Esophagus (tissue), 2 donors: Measurements from ENCODE around the gene ULK2. TPM values are rescaled to one million over a fixed set of nuclear protein-coding genes. Genes with fewer than 3 reads are reported as not detected.

Experiments used
- H3K27ac ChIP-seq, 2 donors: one replicate each; pipeline ENCODE4 v1.5.1; 2013; ENCODE audit warnings: low read depth in 2 of 2, mild to moderate bottlenecking in 2 of 2, inconsistent platforms in 1 of 2, low read length in 1 of 2, moderate library complexity in 1 of 2
- H3K27me3 ChIP-seq, 2 donors: one replicate each; pipeline ENCODE4 v1.6.1; 2013; ENCODE audit warnings: low read length in 2 of 2, control low read depth in 1 of 2, mild to moderate bottlenecking in 1 of 2; ENCODE audit not compliant: insufficient read depth in 2 of 2, control insufficient read depth in 1 of 2
- H3K36me3 ChIP-seq, 2 donors: one replicate each; pipeline ENCODE4 v1.6.1; 2013; ENCODE audit warnings: low read length in 1 of 2; ENCODE audit not compliant: control insufficient read depth in 2 of 2, insufficient read depth in 2 of 2
- H3K4me1 ChIP-seq, 2 donors: one replicate each; pipeline ENCODE4 v1.6.1; 2013; ENCODE audit warnings: low read length in 1 of 2; ENCODE audit not compliant: control insufficient read depth in 2 of 2, insufficient read depth in 2 of 2
- H3K4me3 ChIP-seq, 2 donors: one replicate each; pipeline ENCODE4 v1.5.1; 2013; ENCODE audit warnings: low read length in 2 of 2, mild to moderate bottlenecking in 2 of 2, low read depth in 1 of 2, moderate library complexity in 1 of 2
- H3K9me3 ChIP-seq, 2 donors: one replicate each; pipeline ENCODE4 v1.6.1; 2013; ENCODE audit warnings: mild to moderate bottlenecking in 2 of 2, low read depth in 1 of 2, low read length in 1 of 2, moderate library complexity in 1 of 2; ENCODE audit not compliant: control insufficient read depth in 2 of 2, insufficient read depth in 1 of 2
- WGBS, 2 donors: extraction: QIAGEN DNeasy Blood & Tissue Kit; methylation state at CpG; one replicate each; pipeline ENCODE4 v1.1.7; 2013; 5-methylcytosine and 5-hydroxymethylcytosine counted together
- polyA plus RNA-seq, 2 donors: library from polyadenylated mRNA; stranded (reverse); fragments of 200-250 nt; gene quantifications; one replicate each; pipeline ENCODE4 v1.2.3, GENCODE V29; 2013
- donor health status: healthy with polysubstance abuse.
- donor health status: Bipolar disorder and iron deficiency.

The ULK2 gene
- polyA plus RNA-seq, 2 donors = 4.2 to 5.4 TPM

GRCh38 chr17:19753051-19753509 is 114.7 kb downstream of the ULK2 start:
- Histone ChIP-seq H3K9me3 (no peaks in the 10 kb centered on the region), H3K4me3 (no peak overlapping the region), H3K36me3 (no peaks in the 10 kb centered on the region), H3K27me3 (no peaks in the 10 kb centered on the region), H3K4me1 (peaks cover 11 to 20% of the 10 kb centered on the region in 2 donors), H3K27ac (peak overlapping the region; percentile 90 to 97)
- 41 to 46% methylated on average over 12 of the region's 12 CpGs for WGBS, 2 donors

- Histone ChIP-seq H3K4me3 (no peak overlapping the region), H3K27ac (peak overlapping the region; percentile 90 to 97), H3K9me3 (no peaks in the 10 kb centered on the region), H3K36me3 (no peaks in the 10 kb centered on the region), H3K27me3 (no peaks in the 10 kb centered on the region), H3K4me1 (peaks cover 11 to 24% of the 10 kb centered on the region in 2 donors)
- WGBS, 2 donors = 53 to 59% methylated on average over 15 of the region's 15 CpGs
These were observed 115.3 kb downstream of the ULK2 start for GRCh38 chr17:19752216-19753050.

GRCh38 chr17:19750835-19751234 is 116.9 kb downstream of the ULK2 start:
- Histone ChIP-seq H3K27ac (peak overlapping the region; percentile 80 to 94), H3K9me3 (no peaks in the 10 kb centered on the region), H3K4me1 (peaks cover 11 to 30% of the 10 kb centered on the region in 2 donors), H3K4me3 (no peak overlapping the region), H3K36me3 (no peaks in the 10 kb centered on the region), H3K27me3 (no peaks in the 10 kb centered on the region)
- 57 to 92% methylated on average over 3 of the region's 3 CpGs for WGBS, 2 donors

GRCh38 chr17:19750020-19750572 is 117.6 kb downstream of the ULK2 start:
- Histone ChIP-seq H3K36me3 (no peaks in the 10 kb centered on the region), H3K27me3 (no peaks in the 10 kb centered on the region), H3K27ac (peak overlapping the region; percentile 40 to 94), H3K4me1 (peaks cover 12 to 36% of the 10 kb centered on the region in 2 donors), H3K4me3 (no peak overlapping the region), H3K9me3 (no peaks in the 10 kb centered on the region)
- 60 to 62% methylated on average over 9 of the region's 9 CpGs for WGBS, 2 donors

- peak overlapping the region; percentile 96 to 97 for H3K27ac ChIP-seq
These were observed 118.9 kb downstream of the ULK2 start for GRCh38 chr17:19748807-19749193.

GRCh38 chr17:19747829-19748806 is 119.6 kb downstream of the ULK2 start, which contains the start of gene ALDH3A1:
Gene ALDH3A1 (minus strand): TSS chr17:19748298. CDS start chr17:19745129, 3,169 bp downstream.
- 37 to 42% methylated on average over 25 of the region's 25 CpGs for WGBS, 2 donors
- Histone ChIP-seq H3K36me3 (no peaks in the 10 kb centered on the region), H3K27me3 (no peaks in the 10 kb centered on the region), H3K9me3 (no peaks in the 10 kb centered on the region), H3K4me3 (peak within 1 kb of the TSS; percentile 36 to 51), H3K27ac (peak within 1 kb of the TSS; percentile 96 to 97), H3K4me1 (peaks cover 15 to 35% of the 10 kb centered on the region in 2 donors)

More at GRCh38 chr17:19748807-19749193, 118.9 kb downstream of the ULK2 start:
- Histone ChIP-seq H3K4me1 (peaks cover 15 to 37% of the 10 kb centered on the region in 2 donors), H3K36me3 (no peaks in the 10 kb centered on the region), H3K27me3 (no peaks in the 10 kb centered on the region), H3K9me3 (no peaks in the 10 kb centered on the region), H3K4me3 (peak overlapping the region in 1 of 2 donors; percentile 51)
- WGBS, 2 donors = 58 to 59% methylated on average over 13 of the region's 13 CpGs

- peaks cover 0 to 3% of the 10 kb centered on the region in 2 donors for H3K36me3 ChIP-seq
- H3K4me1 ChIP-seq = peaks cover 15 to 32% of the 10 kb centered on the region in 2 donors
- peak overlapping the region; percentile 96 to 97 for H3K27ac ChIP-seq
- H3K27me3 ChIP-seq = no peaks in the 10 kb centered on the region
- 57 to 62% methylated on average over 13 of the region's 13 CpGs for WGBS, 2 donors
- H3K4me3 ChIP-seq = peak overlapping the region; percentile 36 to 51
- H3K9me3 ChIP-seq = no peaks in the 10 kb centered on the region
These were observed 120.5 kb downstream of the ULK2 start for GRCh38 chr17:19747159-19747719.

GRCh38 chr17:19746517-19746916 is 121.2 kb downstream of the ULK2 start:
- H3K9me3 ChIP-seq = no peaks in the 10 kb centered on the region
- WGBS, 2 donors = 67 to 69% methylated on average over 20 of the region's 20 CpGs
- H3K27me3 ChIP-seq = no peaks in the 10 kb centered on the region
- peaks cover 15 to 32% of the 10 kb centered on the region in 2 donors for H3K4me1 ChIP-seq
- peak overlapping the region in 1 of 2 donors; percentile 51 for H3K4me3 ChIP-seq
- peak overlapping the region; percentile 96 to 97 for H3K27ac ChIP-seq
- H3K36me3 ChIP-seq = peaks cover 0 to 3% of the 10 kb centered on the region in 2 donors
